C4-2B (cell line): ENCODE data around the gene PEBP1.

Experiments
- ZFX ChIP-seq: fragments of 450-650 bp; IDR thresholded peaks from 2 replicates; pipeline ENCODE4 v1.6.1; 2017
- TF ChIP-seq, protein P1 (sequence below): fragments of 450-650 bp; conservative IDR thresholded peaks from 2 replicates; pipeline ENCODE4 v1.5.1; 2017; ENCODE audit warnings: mild to moderate bottlenecking

- TF ChIP-seq, protein P1, sequence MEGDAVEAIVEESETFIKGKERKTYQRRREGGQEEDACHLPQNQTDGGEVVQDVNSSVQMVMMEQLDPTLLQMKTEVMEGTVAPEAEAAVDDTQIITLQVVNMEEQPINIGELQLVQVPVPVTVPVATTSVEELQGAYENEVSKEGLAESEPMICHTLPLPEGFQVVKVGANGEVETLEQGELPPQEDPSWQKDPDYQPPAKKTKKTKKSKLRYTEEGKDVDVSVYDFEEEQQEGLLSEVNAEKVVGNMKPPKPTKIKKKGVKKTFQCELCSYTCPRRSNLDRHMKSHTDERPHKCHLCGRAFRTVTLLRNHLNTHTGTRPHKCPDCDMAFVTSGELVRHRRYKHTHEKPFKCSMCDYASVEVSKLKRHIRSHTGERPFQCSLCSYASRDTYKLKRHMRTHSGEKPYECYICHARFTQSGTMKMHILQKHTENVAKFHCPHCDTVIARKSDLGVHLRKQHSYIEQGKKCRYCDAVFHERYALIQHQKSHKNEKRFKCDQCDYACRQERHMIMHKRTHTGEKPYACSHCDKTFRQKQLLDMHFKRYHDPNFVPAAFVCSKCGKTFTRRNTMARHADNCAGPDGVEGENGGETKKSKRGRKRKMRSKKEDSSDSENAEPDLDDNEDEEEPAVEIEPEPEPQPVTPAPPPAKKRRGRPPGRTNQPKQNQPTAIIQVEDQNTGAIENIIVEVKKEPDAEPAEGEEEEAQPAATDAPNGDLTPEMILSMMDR = no peak
- TF ChIP-seq ZFX = no peak
These were observed 52.9 kb downstream of the PEBP1 start for GRCh38 chr12:118188690-118189371.
